ENCODE data around the gene MED13. TPM values are rescaled to one million over a fixed set of nuclear protein-coding genes. Genes with fewer than 3 reads are reported as not detected.

Gene MED13
- total RNA-seq, 1 experiment from 2014 or later: 96.0 TPM

DNA sequence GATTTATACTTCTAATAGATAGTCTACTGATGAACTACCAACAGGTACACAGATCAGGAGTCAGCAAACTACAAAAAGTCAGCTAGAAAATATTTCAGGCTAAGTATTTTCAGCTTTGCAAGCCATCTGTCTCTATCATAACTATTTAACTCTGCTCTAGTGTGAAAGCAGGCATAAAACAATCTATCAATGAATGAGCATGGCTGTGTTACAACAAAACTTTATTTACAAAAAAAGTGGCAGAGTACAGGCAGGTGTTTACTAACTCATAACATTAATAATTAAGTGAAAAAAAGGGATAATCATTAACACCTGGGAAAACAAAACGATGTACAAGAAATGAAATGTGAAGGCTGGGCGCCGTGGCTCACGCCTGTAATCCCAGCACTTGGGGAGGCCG lies 15.8 kb downstream of the MED13 start:
- Histone ChIP-seq H3K27me3 (ENCODE audit: insufficient read depth, low read length) (no peaks in the 10 kb centered on the region), H3K27ac (ENCODE audit: low read depth, low read length) (no peak overlapping the region), H3K4me1 (ENCODE audit: control insufficient read depth in 1 of 2, insufficient read depth in 2 of 2, low read length in 2 of 2) (no peaks in the 10 kb centered on the region; a peak in 1 of 4 replicates), H4K20me1 (ENCODE audit: insufficient read depth) (peaks cover 26% of the 10 kb centered on the region), H3K4me3 (replicated peaks in 1 of 2; ENCODE audit: low read depth in 1 of 2, low read length in 2 of 2) (no peak overlapping the region), H3K9ac (ENCODE audit: low read length) (no peak overlapping the region), H3K79me2 (ENCODE audit: insufficient read depth, low read length) (peaks cover 95% of the 10 kb centered on the region), H3K9me3 (ENCODE audit: control insufficient read depth in 1 of 2, insufficient read depth in 1 of 2, low read depth in 1 of 2, low read length in 2 of 2) (no peaks in the 10 kb centered on the region), H3K4me2 (ENCODE audit: low read length) (no peak overlapping the region), H2AFZ (ENCODE audit: low read depth, low read length, poor library complexity, severe bottlenecking) (no peak overlapping the region), H3K36me3 (ENCODE audit: control insufficient read depth in 1 of 2, insufficient read depth in 2 of 2, low read length in 2 of 2) (peaks cover 43 to 49% of the 10 kb centered on the region in 2 experiments), H3K9me2 (ENCODE audit: insufficient read depth) (no peaks in the 10 kb centered on the region)
- TF ChIP-seq, protein P1, sequence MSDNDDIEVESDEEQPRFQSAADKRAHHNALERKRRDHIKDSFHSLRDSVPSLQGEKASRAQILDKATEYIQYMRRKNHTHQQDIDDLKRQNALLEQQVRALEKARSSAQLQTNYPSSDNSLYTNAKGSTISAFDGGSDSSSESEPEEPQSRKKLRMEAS (IDR thresholded peaks at IDR 0.05): no peak
- TF ChIP-seq ZNF274 (IDR thresholded peaks at IDR 0.05; ENCODE audit: low read depth, low read length): no peak
- no peak for TF ChIP-seq SRF (IDR thresholded peaks at IDR 0.05; ENCODE audit: low read depth)
- no peak for TF ChIP-seq JUND (IDR thresholded peaks at IDR 0.05)
- TF ChIP-seq POLR2A (IDR thresholded peaks at IDR 0.05; ENCODE audit: borderline replicate concordance, extremely low read depth, insufficient read depth, insufficient read length): no peak
- TF ChIP-seq CEBPB (IDR thresholded peaks at IDR 0.05; ENCODE audit: low read depth): no peak
- no peak for TF ChIP-seq ELF1 (IDR thresholded peaks at IDR 0.05; ENCODE audit: borderline replicate concordance, low read depth)
- TF ChIP-seq ZFX (IDR thresholded peaks at IDR 0.05): no peak
- TF ChIP-seq, protein P2, sequence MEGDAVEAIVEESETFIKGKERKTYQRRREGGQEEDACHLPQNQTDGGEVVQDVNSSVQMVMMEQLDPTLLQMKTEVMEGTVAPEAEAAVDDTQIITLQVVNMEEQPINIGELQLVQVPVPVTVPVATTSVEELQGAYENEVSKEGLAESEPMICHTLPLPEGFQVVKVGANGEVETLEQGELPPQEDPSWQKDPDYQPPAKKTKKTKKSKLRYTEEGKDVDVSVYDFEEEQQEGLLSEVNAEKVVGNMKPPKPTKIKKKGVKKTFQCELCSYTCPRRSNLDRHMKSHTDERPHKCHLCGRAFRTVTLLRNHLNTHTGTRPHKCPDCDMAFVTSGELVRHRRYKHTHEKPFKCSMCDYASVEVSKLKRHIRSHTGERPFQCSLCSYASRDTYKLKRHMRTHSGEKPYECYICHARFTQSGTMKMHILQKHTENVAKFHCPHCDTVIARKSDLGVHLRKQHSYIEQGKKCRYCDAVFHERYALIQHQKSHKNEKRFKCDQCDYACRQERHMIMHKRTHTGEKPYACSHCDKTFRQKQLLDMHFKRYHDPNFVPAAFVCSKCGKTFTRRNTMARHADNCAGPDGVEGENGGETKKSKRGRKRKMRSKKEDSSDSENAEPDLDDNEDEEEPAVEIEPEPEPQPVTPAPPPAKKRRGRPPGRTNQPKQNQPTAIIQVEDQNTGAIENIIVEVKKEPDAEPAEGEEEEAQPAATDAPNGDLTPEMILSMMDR (IDR thresholded peaks at IDR 0.05 in 2 of 3, conservative IDR thresholded peaks at IDR 0.05 in 1 of 3; ENCODE audit: borderline replicate concordance in 1 of 3, insufficient read depth in 1 of 3, low read depth in 2 of 3, low read length in 2 of 3): no peak
- ChIA-PET POLR2A (no interaction called here), CTCF (no interaction called here), RAD21 (ENCODE audit: low non-redundant PET in 1 of 2, low total read pairs in 2 of 2, uncharacterized antibody in 2 of 2, unreplicated experiment in 2 of 2) (no interaction called here)
- BruUV-seq (replicated peaks): no TSS peak
- no peak for DNase-seq (ENCODE audit: low read depth, low spot score)
- no peak for ATAC-seq
- intact Hi-C loops (cut with micrococcal nuclease): no loop called here

GRCh38 chr17:62048262-62048661 lies 16.8 kb downstream of the MED13 start:
- Histone ChIP-seq H3K4me1 (ENCODE audit: control insufficient read depth in 1 of 2, insufficient read depth in 2 of 2, low read length in 2 of 2) (no peaks in the 10 kb centered on the region; a peak in 1 of 4 replicates), H2AFZ (ENCODE audit: low read depth, low read length, poor library complexity, severe bottlenecking) (no peak overlapping the region), H3K4me3 (replicated peaks in 1 of 2; ENCODE audit: low read depth in 1 of 2, low read length in 2 of 2) (no peak overlapping the region), H3K36me3 (ENCODE audit: control insufficient read depth in 1 of 2, insufficient read depth in 2 of 2, low read length in 2 of 2) (peaks cover 41 to 48% of the 10 kb centered on the region in 2 experiments), H3K27ac (ENCODE audit: low read depth, low read length) (no peak overlapping the region), H3K4me2 (ENCODE audit: low read length) (no peak overlapping the region), H3K9ac (ENCODE audit: low read length) (no peak overlapping the region), H3K9me3 (ENCODE audit: control insufficient read depth in 1 of 2, insufficient read depth in 1 of 2, low read depth in 1 of 2, low read length in 2 of 2) (no peaks in the 10 kb centered on the region), H4K20me1 (ENCODE audit: insufficient read depth) (peaks cover 24% of the 10 kb centered on the region), H3K79me2 (ENCODE audit: insufficient read depth, low read length) (peaks cover 95% of the 10 kb centered on the region), H3K9me2 (ENCODE audit: insufficient read depth) (no peaks in the 10 kb centered on the region), H3K27me3 (ENCODE audit: insufficient read depth, low read length) (no peaks in the 10 kb centered on the region)
- ATAC-seq (no peak), DNase-seq (ENCODE audit: low read depth, low spot score) (no peak)
- RAD21 ChIA-PET (ENCODE audit: low non-redundant PET in 1 of 2, low total read pairs in 2 of 2, uncharacterized antibody in 2 of 2, unreplicated experiment in 2 of 2): no interaction called here
- no TSS peak for BruUV-seq (replicated peaks)
- POLR2A ChIA-PET: interaction anchor here (0.7 kb wide), 2 partner anchors 8 to 20 kb away, joined by 3 read pairs; no protein-coding TSS in a partner anchor
- TF ChIP-seq EZH2 (IDR thresholded peaks at IDR 0.05): no peak
- TF ChIP-seq JUND (IDR thresholded peaks at IDR 0.05): no peak
- TF ChIP-seq CBX3 (IDR thresholded peaks at IDR 0.05; ENCODE audit: low read depth): no peak
- TF ChIP-seq RAD21 (IDR thresholded peaks at IDR 0.05; ENCODE audit: low read depth): no peak
- TF ChIP-seq POLR2AphosphoS5 (IDR thresholded peaks at IDR 0.05; ENCODE audit: low read depth, low read length): no peak
- TF ChIP-seq POLR2A (IDR thresholded peaks at IDR 0.05; ENCODE audit: borderline replicate concordance, extremely low read depth, insufficient read depth, insufficient read length): no peak
- TF ChIP-seq, protein P1 (IDR thresholded peaks at IDR 0.05): no peak
- TF ChIP-seq TCF7L2 (IDR thresholded peaks at IDR 0.05; ENCODE audit: borderline replicate concordance, extremely low read depth, insufficient read depth, insufficient read length): no peak
- intact Hi-C loops (cut with micrococcal nuclease): no loop called here
- CTCF ChIA-PET: no interaction called here

Data from HCT116 (cell line).